IMR-90 (cell line): ENCODE data around the gene UTP11. TPM values are rescaled to one million over a fixed set of nuclear protein-coding genes. Genes with fewer than 3 reads are reported as not detected.

ENCODE experiments used
- ATAC-seq: fragments of 200-7000 bp; cut with Tn5 transposase; 2 replicates; pipeline ENCODE4 v1.9.1; 2020; ENCODE audit warnings: low read depth, mild to moderate bottlenecking, moderate library complexity
- BruUV-seq: library from RNA; stranded (reverse); fragments of 400-500 nt; replicated peaks from 2 replicates; lab custom pipeline; 2021; lab: Mats Ljungman, UMichigan
- CTCF ChIA-PET: fragments of 300-600 bp; formaldehyde crosslinking; extraction: SDS; loops from one replicate; lab custom pipeline; 2021; ENCODE audit warnings: antibody characterized with exemption; lab: Yijun Ruan, JAX
- POLR2A ChIA-PET: fragments of 300-600 bp; sonication (Branson Sonifier 250); formaldehyde crosslinking; loops from one replicate; lab custom pipeline; 2022; ENCODE audit warnings: antibody characterized with exemption; ENCODE audit not compliant: unreplicated experiment; lab: Charles Lee
- DNase-seq: peaks from one replicate; pipeline ENCODE4 v3.0.0; 2013
- H2AFZ ChIP-seq: replicated peaks from 2 replicates; pipeline ENCODE3; 2013; ENCODE audit warnings: low read length, mild to moderate bottlenecking; ENCODE audit not compliant: poor library complexity
- H2AK5ac ChIP-seq: 2 replicates; pipeline ENCODE4 v1.6.1; 2013; ENCODE audit warnings: low read depth, low read length, inconsistent platforms
- H2AK9ac ChIP-seq: replicated peaks from 2 replicates; pipeline ENCODE3; 2013; ENCODE audit warnings: mild to moderate bottlenecking, low read depth, low read length, moderate library complexity; ENCODE audit not compliant: poor library complexity
- H2BK120ac ChIP-seq: 2 replicates; pipeline ENCODE4 v1.6.1; 2013; ENCODE audit warnings: low read depth, low read length, inconsistent platforms
- H2BK15ac ChIP-seq: 3 replicates; pipeline ENCODE4 v1.6.1; 2013; ENCODE audit warnings: low read depth, low read length, inconsistent platforms
- H2BK20ac ChIP-seq: 2 replicates; pipeline ENCODE4 v1.6.1; 2013; ENCODE audit warnings: low read depth, mild to moderate bottlenecking, inconsistent platforms, low read length, moderate library complexity
- H2BK5ac ChIP-seq: 2 replicates; pipeline ENCODE4 v1.6.1; 2013; ENCODE audit warnings: mild to moderate bottlenecking, low read depth, low read length, inconsistent platforms; ENCODE audit not compliant: poor library complexity, severe bottlenecking
- H3K14ac ChIP-seq: replicated peaks from 2 replicates; pipeline ENCODE4 v1.6.1; 2013; ENCODE audit warnings: low read depth, low read length, inconsistent platforms
- H3K18ac ChIP-seq: 2 replicates; pipeline ENCODE4 v1.6.1; 2013; ENCODE audit warnings: low read depth, low read length, control low read depth
- H3K23ac ChIP-seq: 2 replicates; pipeline ENCODE4 v1.6.1; 2013; ENCODE audit warnings: low read depth, low read length, inconsistent platforms
- H3K27ac ChIP-seq: 2 replicates; pipeline ENCODE4 v1.5.1; 2013; ENCODE audit warnings: mild to moderate bottlenecking, control low read depth, low read length; ENCODE audit not compliant: insufficient read depth
- H3K27me3 ChIP-seq: 2 replicates; pipeline ENCODE4 v1.6.1; 2013; ENCODE audit warnings: low read length; ENCODE audit not compliant: control insufficient read depth, insufficient read depth
- H3K36me3 ChIP-seq: 2 replicates; pipeline ENCODE4 v1.6.1; 2013; ENCODE audit warnings: low read length, mixed read lengths; ENCODE audit not compliant: control insufficient read depth, insufficient read depth
- H3K4ac ChIP-seq: 2 replicates; pipeline ENCODE4 v1.6.1; 2013; ENCODE audit warnings: low read depth, low read length, inconsistent platforms
- H3K4me1 ChIP-seq: 2 replicates; pipeline ENCODE4 v1.6.1; 2013; ENCODE audit warnings: low read length, mixed read lengths; ENCODE audit not compliant: control insufficient read depth, insufficient read depth
- H3K4me2 ChIP-seq: 2 replicates; pipeline ENCODE4 v1.6.1; 2013; ENCODE audit warnings: low read depth, mild to moderate bottlenecking, control low read depth, low read length, moderate library complexity
- H3K4me3 ChIP-seq: 2 replicates; pipeline ENCODE4 v1.5.1; 2013; ENCODE audit warnings: low read depth, mild to moderate bottlenecking, control low read depth, low read length, moderate library complexity; ENCODE audit not compliant: insufficient read depth
- H3K56ac ChIP-seq: 2 replicates; pipeline ENCODE4 v1.6.1; 2013; ENCODE audit warnings: low read length, inconsistent platforms; ENCODE audit not compliant: insufficient read depth; ENCODE audit errors: extremely low read depth
- H3K79me1 ChIP-seq, 2 experiments: 2 replicates each; pipeline ENCODE4 v1.6.1; 2013; ENCODE audit warnings: low read length in 2 of 2, inconsistent platforms in 1 of 2, low read depth in 1 of 2
- H3K9ac ChIP-seq: 2 replicates; pipeline ENCODE4 v1.6.1; 2013; ENCODE audit warnings: low read depth, low read length, control low read depth
- H3K9me1 ChIP-seq: 2 replicates; pipeline ENCODE4 v1.6.1; 2013; ENCODE audit warnings: low read length, inconsistent platforms; ENCODE audit not compliant: insufficient read depth
- H3K9me3 ChIP-seq: 2 replicates; pipeline ENCODE4 v1.6.1; 2013; ENCODE audit warnings: low read length; ENCODE audit not compliant: control insufficient read depth, insufficient read depth
- H4K20me1 ChIP-seq: 2 replicates; pipeline ENCODE4 v1.6.1; 2013; ENCODE audit warnings: low read length, inconsistent platforms; ENCODE audit not compliant: insufficient read depth
- H4K5ac ChIP-seq: 2 replicates; pipeline ENCODE4 v1.6.1; 2013; ENCODE audit warnings: mild to moderate bottlenecking, low read depth, low read length, control low read depth
- H4K8ac ChIP-seq, 2 experiments: 2 replicates each; pipeline ENCODE4 v1.6.1; 2013; ENCODE audit warnings: low read depth in 2 of 2, low read length in 2 of 2, control low read depth in 1 of 2, inconsistent platforms in 1 of 2
- H4K91ac ChIP-seq: 2 replicates; pipeline ENCODE4 v1.6.1; 2013; ENCODE audit warnings: low read depth, low read length, inconsistent platforms; ENCODE audit not compliant: insufficient read depth
- BHLHE40 ChIP-seq: fragments of 150-350 bp; IDR thresholded peaks from 2 replicates; pipeline ENCODE4 v1.6.1; 2016; ENCODE audit warnings: mild to moderate bottlenecking, low read depth, low read length
- CEBPB ChIP-seq: IDR thresholded peaks from 2 replicates; pipeline ENCODE4 v1.6.1; 2012; ENCODE audit warnings: low read depth, low read length, improper control_type of control experiment
- CHD1 ChIP-seq: IDR thresholded peaks from 2 replicates; pipeline ENCODE4 v1.6.1; 2012; ENCODE audit warnings: low read depth, low read length, improper control_type of control experiment
- CTCF ChIP-seq: conservative IDR thresholded peaks from 2 replicates; pipeline ENCODE4 v1.5.1; 2012; ENCODE audit warnings: mild to moderate bottlenecking, low read depth, low read length, improper control_type of control experiment
- ELK1 ChIP-seq: fragments of 150-350 bp; IDR thresholded peaks from 2 replicates; pipeline ENCODE4 v1.6.1; 2016; ENCODE audit warnings: low read depth, mild to moderate bottlenecking, low read length, moderate library complexity, borderline replicate concordance
- FOS ChIP-seq: fragments of 150-350 bp; IDR thresholded peaks from 2 replicates; pipeline ENCODE4 v1.6.1; 2016; ENCODE audit warnings: low read depth, low read length
- MAFK ChIP-seq: IDR thresholded peaks from 2 replicates; pipeline ENCODE4 v1.6.1; 2012; ENCODE audit warnings: low read depth, low read length, improper control_type of control experiment
- MAZ ChIP-seq: IDR thresholded peaks from 2 replicates; pipeline ENCODE4 v1.6.1; 2012; ENCODE audit warnings: low read depth, mild to moderate bottlenecking, low read length, improper control_type of control experiment, moderate library complexity, borderline replicate concordance
- MXI1 ChIP-seq: IDR thresholded peaks from 2 replicates; pipeline ENCODE4 v1.6.1; 2012; ENCODE audit warnings: low read depth, mild to moderate bottlenecking, low read length, moderate library complexity, borderline replicate concordance
- NFE2L2 ChIP-seq: fragments of 150-350 bp; IDR thresholded peaks from 2 replicates; pipeline ENCODE4 v1.6.1; 2016; ENCODE audit warnings: low read depth, mild to moderate bottlenecking, low read length
- POLR2A ChIP-seq: IDR thresholded peaks from 2 replicates; pipeline ENCODE4 v1.6.1; 2012; ENCODE audit warnings: mild to moderate bottlenecking, low read depth, low read length
- RAD21 ChIP-seq: IDR thresholded peaks from 2 replicates; pipeline ENCODE4 v1.6.1; 2012; ENCODE audit warnings: low read length, improper control_type of control experiment
- RCOR1 ChIP-seq: IDR thresholded peaks from 2 replicates; pipeline ENCODE4 v1.6.1; 2012; ENCODE audit warnings: mild to moderate bottlenecking, low read length, improper control_type of control experiment; ENCODE audit not compliant: insufficient replicate concordance
- RFX5 ChIP-seq: IDR thresholded peaks from 2 replicates; pipeline ENCODE4 v1.8.0; 2012; ENCODE audit warnings: low read depth, mild to moderate bottlenecking, low read length, moderate library complexity
- SMC3 ChIP-seq: fragments of 150-350 bp; IDR thresholded peaks from 2 replicates; pipeline ENCODE4 v1.6.1; 2016; ENCODE audit warnings: low read depth, mild to moderate bottlenecking, antibody characterized with exemption, low read length, moderate library complexity
- USF2 ChIP-seq: fragments of 150-350 bp; IDR thresholded peaks from 2 replicates; pipeline ENCODE4 v1.6.1; 2017; ENCODE audit warnings: mild to moderate bottlenecking, antibody characterized with exemption, low read length, low read depth
- WGBS, 2 experiments: methylation state at CpG; one replicate each; pipeline versions ENCODE4 v1.1.5 to v1.1.7; 2013; ENCODE audit warnings: missing lambda C conversion rate in 2 of 2; ENCODE audit not compliant: insufficient read length in 1 of 2; ENCODE audit errors: extremely low coverage in 2 of 2; 5-methylcytosine and 5-hydroxymethylcytosine counted together
- dilution Hi-C: fragments of 300-500 bp; cut with HindIII; formaldehyde crosslinking; loops from one replicate; pipeline ENCODE4 v1.14.3; 2018; ENCODE audit warnings: low sequenced_read_pairs; ENCODE audit not compliant: unreplicated experiment
- in situ Hi-C: fragments of 300-500 bp; cut with MboI; formaldehyde crosslinking; loops from 3 replicates; pipeline ENCODE4 v1.14.3; 2019; ENCODE audit warnings: low sequenced_read_pairs, inconsistent platforms, mixed read lengths
- intact Hi-C: fragments of 100-400 bp; cut with micrococcal nuclease; formaldehyde crosslinking; loops from 2 replicates; pipeline ENCODE4 v1.10.0; 2022
- polyA plus RNA-seq, 3 experiments: library from polyadenylated mRNA; depleted of rRNA; stranded (reverse); fragments of >200 nt; gene quantifications; 2 replicates each; pipeline ENCODE4 v1.2.3, GENCODE V29; 2012; ENCODE audit warnings: low replicate concordance in 1 of 3
- total RNA-seq: library from RNA; depleted of rRNA; stranded (reverse); fragments of >200 nt; gene quantifications from 2 replicates; pipeline ENCODE4 v1.2.3, GENCODE V29; 2012

UTP11 gene
- total and polyA plus RNA-seq, 2 of the 4 experiments (the other 2 are of a cell fraction), result 22.0 to 27.8 TPM

- Histone ChIP-seq H3K4me3 (no peak overlapping the region), H3K36me3 (no peaks in the 10 kb centered on the region), H3K9me3 (no peaks in the 10 kb centered on the region), H4K91ac (no peak overlapping the region), H3K14ac (no peak overlapping the region), H3K23ac (no peak overlapping the region), H3K4me2 (no peak overlapping the region), H2AK5ac (no peak overlapping the region), H3K18ac (no peak overlapping the region), H3K27ac (no peak overlapping the region), H3K79me1 (no peaks in the 10 kb centered on the region), H3K4me1 (no peaks in the 10 kb centered on the region), H3K9me1 (no peaks in the 10 kb centered on the region), H2BK5ac (no peak overlapping the region), H3K4ac (no peak overlapping the region), H4K8ac (no peak overlapping the region), H2BK120ac (no peak overlapping the region), H3K9ac (no peak overlapping the region), H2AK9ac (no peak overlapping the region), H3K56ac (no peak overlapping the region), H3K27me3 (peaks cover 36% of the 10 kb centered on the region), H2BK15ac (no peak overlapping the region), H4K5ac (no peak overlapping the region), H2AFZ (no peak overlapping the region), H4K20me1 (no peaks in the 10 kb centered on the region), H2BK20ac (no peak overlapping the region)
- ChIA-PET POLR2A (interaction anchor here (0.5 kb wide), 1 partner anchor 11 kb away, joined by 6 read pairs; no protein-coding TSS in a partner anchor), CTCF (no interaction called here)
- DNase-seq (no peak), ATAC-seq (no peak)
- BruUV-seq, result no TSS peak
- in situ Hi-C loops (no loop called here), intact Hi-C loops (no loop called here), dilution Hi-C loops (no loop called here)
- WGBS, 2 experiments, result no CpG with 5 or more reads among the region's 3 CpGs
- TF ChIP-seq CTCF (no peak), RAD21 (no peak), MXI1 (no peak), FOS (no peak), RFX5 (no peak), RCOR1 (no peak), ELK1 (no peak), CEBPB (no peak), CHD1 (no peak), BHLHE40 (no peak), NFE2L2 (no peak), SMC3 (no peak), MAZ (no peak), USF2 (no peak), POLR2A (no peak), MAFK (no peak)
Observed at GRCh38 chr1:38055398-38055797, 42.9 kb downstream of the UTP11 start.
